Measurements from ENCODE around the gene KRT17.
"Not testable (repeated sequence)": the region's sequence is repeated elsewhere in the genome, so short reads cannot be mapped to it uniquely, and the experiment has no call there.

The KRT17 gene

DNA sequence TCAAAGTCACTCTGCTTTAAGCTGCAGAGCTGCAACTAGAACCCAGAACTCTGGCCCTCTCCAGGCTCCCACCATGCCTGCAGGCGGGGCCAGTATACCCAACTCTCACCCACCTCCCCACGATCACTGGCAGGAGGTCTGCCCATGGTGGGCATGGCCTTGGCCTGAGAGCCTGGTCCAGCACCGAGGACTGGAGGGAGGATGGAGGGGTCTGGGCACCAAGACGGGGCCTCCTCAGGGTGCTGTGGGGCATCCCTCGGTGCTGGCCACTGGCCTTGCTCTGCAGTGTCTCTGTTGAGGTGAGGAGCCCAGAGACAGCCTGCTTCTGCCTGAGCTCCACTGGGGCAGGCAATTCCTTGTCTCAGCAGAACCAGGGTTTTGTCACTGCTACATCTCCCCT is 10.3 kb downstream of the KRT17 start:
- DNase-seq, result no peak
- TF ChIP-seq POLR2A (IDR thresholded peaks at IDR 0.05; ENCODE audit: low read length), result no peak
- TF ChIP-seq GATA1 (IDR thresholded peaks at IDR 0.05; ENCODE audit: low read depth, low read length), result no peak

DNA sequence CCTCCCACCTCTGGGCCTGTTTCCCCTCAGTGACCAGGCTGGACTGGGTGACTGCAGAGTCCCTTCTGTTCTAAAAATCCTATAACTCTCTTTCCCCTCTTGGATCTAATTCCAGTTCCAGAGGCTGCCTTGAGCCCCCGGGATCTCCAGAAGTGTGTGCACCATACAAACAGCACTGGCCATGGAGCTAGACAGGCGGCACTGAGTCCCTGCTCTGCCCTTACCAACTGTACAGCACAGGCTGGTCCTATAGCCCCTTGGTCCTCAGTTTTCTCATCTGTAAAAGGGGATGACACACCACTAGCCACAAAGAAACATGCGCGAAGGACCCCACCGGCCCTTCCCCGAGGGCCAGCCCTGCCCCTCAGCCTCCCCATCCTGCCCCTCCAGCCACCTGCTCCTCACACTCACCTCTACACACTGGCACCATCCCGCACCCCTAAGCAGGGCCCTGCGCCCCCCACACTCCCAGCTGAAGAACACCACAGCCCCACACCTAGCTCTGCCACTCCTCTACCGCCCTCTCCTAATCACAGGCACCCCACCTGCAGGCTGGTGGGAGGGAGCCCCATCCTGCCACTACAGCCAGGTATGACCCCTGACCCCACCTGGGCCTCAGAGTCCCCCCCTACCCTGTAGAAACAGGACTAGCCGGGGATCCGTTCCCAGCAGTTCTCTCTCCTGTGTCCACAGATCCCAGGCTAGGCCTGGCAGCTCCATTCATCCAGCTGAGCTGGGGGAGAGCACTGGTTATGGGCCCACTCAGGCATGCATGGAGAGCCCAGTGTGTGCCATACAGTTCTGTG is 10.9 kb downstream of the KRT17 start:
- no peak for DNase-seq

DNA sequence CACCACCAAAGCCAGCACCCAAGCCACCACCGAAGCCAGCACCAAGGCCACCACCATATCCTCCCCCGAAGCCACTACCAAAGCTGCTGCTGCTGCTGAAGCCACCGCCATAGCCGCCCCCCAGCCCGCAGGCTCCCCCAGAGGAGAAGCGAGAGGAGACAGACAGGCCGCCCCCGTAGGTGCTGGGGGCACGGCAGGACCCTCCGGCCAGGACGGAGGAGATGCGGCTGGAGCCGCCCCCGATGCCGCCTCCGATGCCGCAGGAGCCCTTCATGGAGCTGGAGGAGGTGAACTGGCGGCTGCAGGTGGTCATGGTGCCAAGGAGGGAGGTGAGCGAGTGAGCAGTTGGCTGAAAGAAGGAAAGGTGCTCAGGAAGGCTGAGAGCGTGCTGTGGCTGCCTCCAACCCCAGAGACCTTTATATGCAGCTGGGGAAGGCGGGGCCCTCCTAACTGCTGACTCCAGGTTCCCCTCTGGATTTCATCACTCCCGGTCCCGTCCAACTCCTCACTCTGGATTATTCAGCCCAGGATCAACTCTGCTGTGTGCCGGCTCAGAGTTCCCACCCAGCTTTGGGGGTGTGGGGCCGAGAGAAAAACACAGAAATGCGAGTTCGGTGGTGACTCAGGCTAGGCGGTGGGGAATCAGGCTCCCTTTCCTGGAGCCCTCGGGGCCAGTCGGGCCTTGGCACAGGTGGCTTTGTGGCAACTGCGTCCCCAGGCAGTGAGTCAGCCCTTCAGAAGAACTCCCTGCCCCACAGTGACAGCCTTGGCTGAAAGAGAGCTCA is 11.8 kb downstream of the KRT17 start, which contains the start of gene KRT16:
KRT16 (minus strand) TSS at position 392 of the 785 bp plus-strand sequence; CDS start at position 313, 79 bp downstream.
- DNase-seq, result not testable (repeated sequence)

More for the DNA sequence above, 10.9 kb downstream of the KRT17 start:
- TF ChIP-seq POLR2A (IDR thresholded peaks at IDR 0.05; ENCODE audit: low read length) (no peak), GATA1 (IDR thresholded peaks at IDR 0.05; ENCODE audit: low read depth, low read length) (no peak)

DNA sequence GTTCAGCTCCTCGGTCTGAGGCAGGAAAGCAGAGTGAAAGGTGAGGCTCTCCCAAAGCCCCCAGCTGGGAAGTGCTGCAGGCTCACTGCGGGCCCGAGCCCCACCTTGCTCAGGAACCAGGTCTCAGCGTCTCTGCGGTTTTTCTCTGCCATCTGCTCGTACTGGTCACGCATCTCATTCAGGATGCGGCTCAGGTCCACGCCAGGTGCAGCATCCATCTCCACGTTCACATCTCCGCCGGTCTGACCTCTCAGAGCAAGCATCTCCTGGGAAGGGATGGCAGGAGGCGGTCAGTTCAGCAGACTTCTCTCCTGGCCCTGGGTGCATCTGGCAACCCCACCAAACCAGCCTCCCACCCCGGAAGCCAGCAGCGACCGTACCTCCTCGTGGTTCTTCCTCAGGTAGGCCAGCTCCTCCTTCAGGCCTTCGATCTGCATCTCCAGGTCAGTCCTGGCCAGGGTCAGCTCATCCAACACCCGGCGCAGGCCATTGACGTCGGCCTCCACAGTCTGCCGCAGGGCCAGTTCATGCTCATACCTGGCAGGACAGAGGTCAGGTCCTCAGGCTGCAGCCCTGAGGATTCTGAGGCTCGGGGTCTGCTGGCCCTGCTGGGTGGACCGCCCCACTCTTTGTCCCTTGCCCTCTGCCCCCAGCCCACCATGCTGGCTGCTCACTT is 13.3 kb downstream of the KRT17 start:
- no peak for DNase-seq
- no peak for TF ChIP-seq GATA1 (IDR thresholded peaks at IDR 0.05; ENCODE audit: low read depth, low read length)
- no peak for TF ChIP-seq POLR2A (IDR thresholded peaks at IDR 0.05; ENCODE audit: low read length)

DNA sequence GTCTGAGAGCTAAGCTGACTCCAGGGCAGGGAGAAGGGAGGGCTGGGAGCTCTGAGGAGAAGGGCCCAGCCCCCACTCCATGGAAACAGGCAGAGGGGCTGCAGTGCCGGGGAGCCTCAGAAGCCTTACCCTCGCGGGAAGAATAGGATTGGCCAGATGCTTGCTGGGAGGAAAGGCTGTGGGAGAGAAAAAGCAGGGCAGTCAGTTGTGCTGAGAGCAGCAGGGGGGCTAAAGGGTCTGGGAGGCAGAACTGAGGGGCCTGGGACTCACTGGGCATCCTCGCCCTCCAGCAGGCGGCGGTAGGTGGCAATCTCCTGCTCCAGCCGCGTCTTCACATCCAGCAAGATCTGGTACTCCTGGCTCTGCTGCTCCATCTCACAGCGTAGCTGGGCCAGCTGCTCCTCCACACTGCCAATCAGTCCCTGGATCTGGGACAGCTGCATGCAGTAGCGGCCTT is 14.3 kb downstream of the KRT17 start:
- not testable (repeated sequence) for DNase-seq

DNA sequence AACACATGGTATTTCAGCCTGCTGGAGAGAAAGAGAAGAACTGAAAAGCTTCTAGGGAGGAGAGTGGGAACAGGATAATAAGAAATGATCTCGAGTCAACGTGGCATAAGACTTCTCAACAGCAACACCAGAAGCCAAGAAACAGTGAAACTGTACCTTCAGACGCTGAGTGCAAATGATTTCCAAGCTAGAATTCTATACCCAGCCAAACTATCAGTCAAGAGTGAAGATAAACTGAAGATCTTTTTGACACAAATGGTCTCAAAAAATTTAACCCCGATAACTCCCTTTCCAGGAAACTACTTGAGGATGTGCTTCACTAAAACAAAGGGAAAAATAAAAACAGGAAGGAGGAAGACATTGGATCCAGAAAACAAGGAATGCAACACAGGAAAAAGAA is 17.4 kb downstream of the KRT17 start:
- DNase-seq, result not testable (repeated sequence)

DNA sequence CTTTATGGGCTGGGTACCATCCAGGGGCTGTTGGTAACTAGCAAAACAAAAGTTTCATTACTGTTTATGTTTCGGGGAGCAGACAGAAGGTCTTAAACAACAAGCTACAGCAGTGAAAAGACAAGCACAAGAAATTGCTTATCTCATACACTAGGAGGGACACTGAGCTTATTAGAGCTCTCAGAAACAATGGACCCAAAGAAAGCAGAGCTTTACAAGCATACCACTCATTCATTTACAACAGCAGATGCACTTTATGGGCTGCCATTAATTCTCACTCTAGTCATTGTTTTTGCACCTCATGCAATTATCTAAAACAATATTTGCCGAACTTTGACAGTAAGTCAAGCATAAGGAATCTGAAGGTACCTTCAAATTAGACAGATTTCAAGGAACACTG is 21.9 kb downstream of the KRT17 start:
- TF ChIP-seq POLR2A (IDR thresholded peaks at IDR 0.05; ENCODE audit: low read length), result no peak
- DNase-seq, result no peak

DNA sequence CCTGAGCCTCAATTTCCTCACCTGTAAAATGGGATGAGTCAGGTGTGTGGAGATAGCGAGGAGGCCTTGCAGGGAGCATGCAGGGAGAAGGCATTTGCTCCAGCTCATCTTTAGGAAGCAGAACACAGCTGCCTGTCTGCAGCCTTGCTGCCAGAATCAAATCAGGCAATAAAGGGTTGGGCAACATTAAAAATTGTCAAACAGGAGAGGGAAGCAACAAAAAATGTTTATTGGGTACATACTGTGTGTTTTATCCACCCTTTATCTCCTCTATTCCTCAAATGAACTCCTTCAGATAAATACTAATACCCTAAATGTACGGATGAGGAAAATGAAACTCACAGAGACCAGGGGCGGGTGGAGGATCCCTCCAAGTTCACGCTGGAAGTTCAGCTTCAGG is 24.1 kb downstream of the KRT17 start:
- TF ChIP-seq POLR2A (IDR thresholded peaks at IDR 0.05; ENCODE audit: low read length) (no peak), GATA1 (IDR thresholded peaks at IDR 0.05; ENCODE audit: low read depth, low read length) (no peak)
- no peak for DNase-seq

DNA sequence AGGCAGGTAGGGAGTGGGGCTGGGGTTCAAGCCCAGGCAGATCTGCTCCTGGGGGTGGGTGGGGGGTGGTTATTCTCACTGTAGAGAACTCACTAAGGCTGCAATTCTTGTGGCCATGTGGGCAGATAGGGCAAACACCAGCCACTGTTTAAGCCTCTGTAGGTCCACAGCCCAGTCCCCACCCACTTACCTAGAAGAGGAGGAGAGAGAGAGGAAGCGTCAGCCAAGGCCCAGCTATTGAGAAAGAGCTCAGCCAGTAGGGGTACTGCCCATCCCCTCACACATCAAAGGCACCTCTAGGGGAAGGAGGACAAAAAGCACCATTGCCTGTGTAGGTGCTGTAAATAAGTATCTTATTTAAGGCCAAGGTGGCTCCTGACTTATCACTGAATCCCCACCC is 24.7 kb downstream of the KRT17 start:
- no peak for DNase-seq
- no peak for TF ChIP-seq POLR2A (IDR thresholded peaks at IDR 0.05; ENCODE audit: low read length)
- no peak for TF ChIP-seq GATA1 (IDR thresholded peaks at IDR 0.05; ENCODE audit: low read depth, low read length)

DNA sequence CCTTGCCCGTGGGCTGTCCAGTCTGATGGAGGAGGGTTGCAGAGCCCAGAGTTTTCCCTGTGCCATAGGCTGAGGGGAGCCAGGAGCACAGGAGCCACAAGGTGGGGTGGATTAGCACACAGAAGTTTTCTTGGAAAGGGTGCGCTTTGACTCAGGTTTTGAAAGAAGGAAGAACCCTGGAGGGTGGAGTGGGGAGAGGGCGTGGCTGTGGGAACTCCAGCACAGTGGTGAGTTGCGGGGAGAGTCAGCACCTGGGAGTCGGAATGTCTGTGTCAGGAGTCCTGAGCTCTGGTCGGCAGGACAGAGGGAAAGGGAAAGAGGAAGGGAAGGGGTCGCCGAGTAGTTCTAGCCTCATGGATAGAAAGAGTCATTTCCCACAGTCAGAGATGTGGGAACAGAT is 28.8 kb downstream of the KRT17 start:
- TF ChIP-seq POLR2A (IDR thresholded peaks at IDR 0.05; ENCODE audit: low read length), result no peak
- TF ChIP-seq GATA1 (IDR thresholded peaks at IDR 0.05; ENCODE audit: low read depth, low read length), result no peak

DNA sequence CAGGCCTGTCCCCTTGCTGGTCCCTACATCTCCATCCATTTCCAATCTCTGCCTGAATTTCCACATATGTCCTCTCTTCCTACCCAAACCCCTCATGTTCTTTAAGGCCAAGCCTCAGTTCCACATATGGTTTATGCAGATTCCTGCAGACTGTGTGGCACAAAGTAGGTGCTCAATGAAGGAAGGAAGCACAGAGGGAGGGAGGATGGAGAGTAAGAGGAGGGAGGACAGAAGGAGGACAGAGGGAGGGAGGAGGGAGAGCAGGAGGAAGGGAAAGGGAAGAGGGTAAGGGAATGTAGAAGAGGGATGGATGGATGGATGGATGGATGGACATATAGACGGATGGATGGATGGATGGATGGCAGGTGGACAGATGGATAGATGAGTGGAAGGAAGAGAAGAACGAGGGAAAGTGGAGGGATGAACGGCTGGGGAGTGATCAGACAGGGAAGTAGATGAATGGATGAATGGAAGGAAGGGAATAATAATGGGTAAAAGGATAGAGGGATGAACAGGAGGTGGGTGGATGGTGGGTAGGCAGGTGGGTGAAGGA is 29.9 kb downstream of the KRT17 start:
- no peak for TF ChIP-seq GATA1 (IDR thresholded peaks at IDR 0.05; ENCODE audit: low read depth, low read length)
- no peak for TF ChIP-seq POLR2A (IDR thresholded peaks at IDR 0.05; ENCODE audit: low read length)
- DNase-seq, result no peak

More for the DNA sequence above, 28.8 kb downstream of the KRT17 start:
- no peak for DNase-seq

DNA sequence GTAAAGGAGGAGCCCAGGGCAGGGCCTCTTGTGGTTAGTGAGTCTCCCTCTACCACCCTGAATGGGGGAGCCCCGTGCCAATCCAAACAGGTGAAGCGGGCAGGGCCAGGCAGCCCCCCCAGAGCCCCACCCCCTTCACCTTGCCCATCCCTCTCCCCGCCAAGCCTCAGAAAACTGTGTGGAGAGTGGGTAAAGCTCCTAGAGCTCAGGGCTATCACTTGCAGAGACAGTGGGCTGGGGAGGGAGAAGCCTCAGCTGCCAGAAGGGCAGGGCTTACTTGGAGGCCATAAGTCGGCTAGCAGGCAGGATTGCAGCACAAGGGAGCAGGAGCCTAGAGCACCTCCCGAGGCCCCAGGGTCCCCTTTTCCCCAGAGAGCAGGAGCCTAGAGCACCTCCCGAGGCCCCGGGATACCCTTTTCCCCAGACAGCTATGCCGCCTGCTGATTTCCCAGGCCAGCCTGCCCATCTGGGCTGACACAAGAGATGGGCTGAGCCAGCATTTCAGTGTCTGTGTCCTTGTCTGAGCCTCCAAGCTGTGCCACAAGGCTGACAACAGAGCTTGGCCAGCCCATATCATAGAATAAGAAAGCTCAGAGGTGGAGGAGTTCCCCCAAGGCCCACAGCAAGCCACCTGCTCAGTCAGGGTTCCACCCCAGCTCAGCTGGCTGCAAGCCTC is 30.9 kb downstream of the KRT17 start:
- no peak for DNase-seq
- TF ChIP-seq GATA1 (IDR thresholded peaks at IDR 0.05; ENCODE audit: low read depth, low read length) (no peak), POLR2A (IDR thresholded peaks at IDR 0.05; ENCODE audit: low read length) (no peak)

DNA sequence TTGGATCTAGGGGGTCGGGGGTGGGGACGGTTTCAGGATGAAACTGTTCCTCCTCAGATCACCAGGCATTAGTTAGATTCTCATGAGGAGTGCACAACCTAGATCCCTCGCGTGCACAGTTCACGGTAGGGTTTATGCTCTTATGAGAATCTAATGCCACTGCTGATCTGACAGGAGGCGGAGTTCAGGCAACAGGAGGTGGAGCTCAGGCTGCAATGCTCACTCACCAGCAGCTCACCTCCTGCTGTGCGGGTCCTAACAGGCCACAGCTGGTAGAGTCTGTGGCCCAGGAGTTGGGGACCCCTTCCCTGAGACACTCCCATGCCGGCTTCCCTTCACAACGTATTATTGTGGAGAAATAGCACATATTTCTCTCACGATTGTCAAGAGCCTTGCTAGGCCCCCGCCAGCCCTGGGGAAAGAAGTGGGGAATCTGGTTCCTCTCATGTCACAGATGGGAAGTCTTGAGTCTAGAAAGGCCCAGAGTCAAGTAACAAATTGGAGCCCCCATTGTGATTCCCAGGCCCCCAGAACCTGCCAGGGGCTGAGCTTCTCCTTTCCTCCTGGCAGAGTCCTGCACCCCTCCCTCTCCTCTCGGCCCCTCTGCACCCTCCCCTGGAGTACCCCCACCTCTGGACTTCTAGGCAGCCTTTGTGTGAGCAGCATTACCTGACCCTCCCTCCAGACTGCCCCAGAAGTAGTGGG is 31.6 kb downstream of the KRT17 start:
- TF ChIP-seq POLR2A (IDR thresholded peaks at IDR 0.05; ENCODE audit: low read length) (no peak), GATA1 (IDR thresholded peaks at IDR 0.05; ENCODE audit: low read depth, low read length) (no peak)

More for the DNA sequence above, 31.6 kb downstream of the KRT17 start:
- DNase-seq, result no peak

Measured in erythroblast (primary cell).